A673 (cell line): Measurements from ENCODE around the gene GMDS. TPM values are rescaled to one million over a fixed set of nuclear protein-coding genes. Genes with fewer than 3 reads are reported as not detected.

ENCODE experiments used
- BruUV-seq: library from RNA; stranded (reverse); fragments of 400-500 nt; replicated peaks from 2 replicates; lab custom pipeline; 2021; lab: Mats Ljungman, UMichigan
- CTCF ChIA-PET: fragments of 300-600 bp; sonication (Branson Sonifier 250); formaldehyde crosslinking; loops from one replicate; lab custom pipeline; 2022; ENCODE audit warnings: antibody characterized with exemption; lab: Charles Lee
- POLR2A ChIA-PET: fragments of 300-600 bp; sonication (Branson Sonifier 250); formaldehyde crosslinking; loops from one replicate; lab custom pipeline; 2022; ENCODE audit warnings: antibody characterized with exemption; ENCODE audit not compliant: low non-redundant PET; lab: Charles Lee
- DNase-seq: peaks from one replicate; pipeline ENCODE4 v3.0.0-alpha.2; 2015; ENCODE audit warnings: low spot score
- H3K27ac ChIP-seq: fragments of 200-600 bp; sonication (generic); 2 replicates; pipeline ENCODE4 v1.5.1; 2016; ENCODE audit warnings: mixed run types, low read depth, mild to moderate bottlenecking, mixed read lengths, antibody characterized with exemption, low read length; ENCODE audit not compliant: poor library complexity, severe bottlenecking
- H3K27me3 ChIP-seq: fragments of 200-600 bp; sonication (generic); replicated peaks from 2 replicates; pipeline ENCODE4 v1.6.1; 2017; ENCODE audit warnings: mixed run types, low read depth, mild to moderate bottlenecking, mixed read lengths, antibody characterized with exemption, low read length; ENCODE audit not compliant: insufficient read depth, poor library complexity
- H3K36me3 ChIP-seq: fragments of 200-600 bp; sonication (generic); 2 replicates; pipeline ENCODE4 v1.6.1; 2016; ENCODE audit warnings: mixed run types, mild to moderate bottlenecking, mixed read lengths, antibody characterized with exemption, low read length; ENCODE audit not compliant: insufficient read depth, poor library complexity, severe bottlenecking
- H3K4me1 ChIP-seq: fragments of 200-600 bp; sonication (generic); 2 replicates; pipeline ENCODE4 v1.6.1; 2017; ENCODE audit warnings: mixed run types, mild to moderate bottlenecking, mixed read lengths, antibody characterized with exemption, low read length; ENCODE audit not compliant: insufficient read depth, poor library complexity, severe bottlenecking
- H3K4me3 ChIP-seq: fragments of 200-600 bp; sonication (generic); 2 replicates; pipeline ENCODE4 v1.5.1; 2016; ENCODE audit warnings: low read depth, mixed run types, mild to moderate bottlenecking, mixed read lengths, low read length; ENCODE audit not compliant: poor library complexity, severe bottlenecking
- H3K9me3 ChIP-seq: fragments of 200-600 bp; sonication (generic); 2 replicates; pipeline ENCODE4 v1.6.1; 2016; ENCODE audit warnings: mixed run types, low read depth, mild to moderate bottlenecking, mixed read lengths, antibody characterized with exemption, low read length; ENCODE audit not compliant: poor library complexity, severe bottlenecking
- CTCF ChIP-seq: fragments of 300-800, 200-600 bp; sonication (generic); conservative IDR thresholded peaks from 2 replicates; pipeline ENCODE4 v1.5.1; 2017; ENCODE audit warnings: low read depth, mild to moderate bottlenecking, antibody characterized with exemption, low read length, moderate library complexity, mixed read lengths
- EZH2 ChIP-seq: fragments of 200-600 bp; sonication (generic); IDR thresholded peaks from 2 replicates; pipeline ENCODE4 v1.6.1; 2017; ENCODE audit warnings: borderline replicate concordance, low read depth, mild to moderate bottlenecking, mixed read lengths, antibody characterized with exemption, low read length; ENCODE audit not compliant: poor library complexity, severe bottlenecking
- intact Hi-C: fragments of 100-400 bp; cut with micrococcal nuclease; formaldehyde crosslinking; loops from one replicate; pipeline ENCODE4 v1.10.0; 2022; ENCODE audit not compliant: unreplicated experiment
- total RNA-seq: library from RNA; stranded (reverse); gene quantifications from 2 replicates; pipeline ENCODE4 v1.2.3, GENCODE V29; 2021

Gene GMDS
- total RNA-seq, 1 experiment from 2014 or later: 15.2 TPM

DNA sequence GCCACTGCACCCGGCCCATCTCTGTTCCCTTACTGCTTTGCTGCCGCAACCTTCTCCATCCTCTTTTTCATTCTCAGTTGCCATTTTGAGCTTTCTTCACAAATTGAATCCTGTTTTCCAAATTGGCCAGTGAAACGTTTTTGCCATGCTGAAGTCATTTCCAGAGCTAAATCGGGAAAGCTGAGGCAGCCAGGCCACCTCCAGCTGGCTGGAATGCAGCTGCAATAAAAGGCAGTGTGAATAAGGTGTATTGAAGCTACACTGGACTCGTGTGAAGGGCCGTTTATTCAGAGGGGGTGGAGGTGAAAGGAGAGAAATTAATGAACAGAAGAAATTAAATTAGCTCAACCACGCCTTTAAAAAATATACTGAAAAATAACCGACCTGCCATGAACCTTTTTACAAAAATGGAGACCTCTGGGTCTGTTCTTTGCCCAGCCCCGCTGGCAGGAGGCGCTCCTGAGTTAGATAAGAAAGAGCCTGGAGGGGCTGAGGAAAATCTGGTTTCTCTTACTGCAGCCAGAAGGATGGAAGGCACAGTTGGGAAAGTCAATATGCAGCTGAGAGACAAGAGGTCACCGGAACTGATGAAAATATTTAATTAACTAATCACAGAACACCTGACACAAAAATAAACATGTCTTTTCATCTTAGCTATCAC lies 351.8 kb downstream of the GMDS start:
- TF ChIP-seq EZH2 (no peak), CTCF (peak; percentile 42)
- peak; percentile 21 for DNase-seq
- Histone ChIP-seq H3K27ac (no peak overlapping the region), H3K9me3 (no peaks in the 10 kb centered on the region), H3K36me3 (no peaks in the 10 kb centered on the region), H3K4me3 (no peak overlapping the region), H3K27me3 (no peaks in the 10 kb centered on the region), H3K4me1 (no peaks in the 10 kb centered on the region)
- POLR2A ChIA-PET: no interaction called here
- intact Hi-C loops: loop anchor here (10.0 kb wide), 1 partner anchor 211 kb away; no protein-coding TSS in a partner anchor
- BruUV-seq: no TSS peak
- CTCF ChIA-PET: no interaction called here

GRCh38 chr6:1892716-1893115 lies 352.7 kb downstream of the GMDS start:
- no TSS peak for BruUV-seq
- no peaks in the 10 kb centered on the region for H3K27me3 ChIP-seq
- POLR2A ChIA-PET: no interaction called here
- no peak overlapping the region for H3K4me3 ChIP-seq
- DNase-seq: no peak
- no peaks in the 10 kb centered on the region for H3K4me1 ChIP-seq
- intact Hi-C loops: loop anchor here (10.0 kb wide), 1 partner anchor 212 kb away; no protein-coding TSS in a partner anchor
- CTCF ChIA-PET: no interaction called here
- no peak for TF ChIP-seq EZH2
- TF ChIP-seq CTCF: no peak
- H3K27ac ChIP-seq: no peak overlapping the region
- H3K36me3 ChIP-seq: no peaks in the 10 kb centered on the region
- H3K9me3 ChIP-seq: no peaks in the 10 kb centered on the region

DNA sequence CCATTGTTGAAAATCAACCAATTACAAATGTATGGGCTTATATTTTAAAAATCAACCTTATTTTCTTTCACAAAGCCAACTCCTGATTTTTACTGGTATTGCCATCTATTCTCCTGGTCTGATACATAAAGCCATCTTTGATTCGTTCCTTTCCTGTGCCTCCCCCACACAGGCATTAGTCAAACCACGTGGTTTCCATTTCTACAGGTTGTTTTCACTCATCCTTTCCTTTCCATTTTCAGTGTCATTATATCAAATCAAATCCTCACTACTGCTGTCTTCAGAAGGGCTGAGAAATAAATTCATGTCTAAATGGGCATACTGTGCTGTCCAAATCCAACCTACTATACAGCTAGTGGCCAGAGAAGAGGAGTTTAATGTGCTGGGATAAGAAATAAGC lies 354.4 kb downstream of the GMDS start:
- POLR2A ChIA-PET: no interaction called here
- no peak overlapping the region for H3K4me3 ChIP-seq
- DNase-seq: no peak
- no peak for TF ChIP-seq CTCF
- no peaks in the 10 kb centered on the region for H3K36me3 ChIP-seq
- no peaks in the 10 kb centered on the region for H3K27me3 ChIP-seq
- H3K4me1 ChIP-seq: no peaks in the 10 kb centered on the region
- H3K9me3 ChIP-seq: no peaks in the 10 kb centered on the region
- intact Hi-C loops: loop anchor here (10.0 kb wide), 1 partner anchor 214 kb away; no protein-coding TSS in a partner anchor
- CTCF ChIA-PET: no interaction called here
- no TSS peak for BruUV-seq
- no peak overlapping the region for H3K27ac ChIP-seq
